Cardiac muscle cell (in vitro differentiated cells and primary cell): Measurements from ENCODE around the gene CD302. TPM values are rescaled to one million over a fixed set of nuclear protein-coding genes. Genes with fewer than 3 reads are reported as not detected.

ENCODE experiments used
- DNase-seq, 2 donors: peaks; one replicate each; pipeline versions ENCODE4 v3.0.0 to v3.0.0-alpha.2; 2010 to 2017; ENCODE audit warnings: low read depth in 1 of 2, low spot score in 1 of 2
- H3K27ac ChIP-seq: fragments of 200-600 bp; sonication (generic); 2 replicates; pipeline ENCODE4 v1.5.1; 2016
- H3K27me3 ChIP-seq: fragments of 200-600 bp; sonication (generic); 2 replicates; pipeline ENCODE4 v1.6.0; 2016; ENCODE audit warnings: control low read depth
- H3K36me3 ChIP-seq: fragments of 200-600 bp; sonication (generic); 2 replicates; pipeline ENCODE4 v1.5.1; 2016; ENCODE audit warnings: control low read depth
- H3K4me1 ChIP-seq: fragments of 200-600 bp; sonication (generic); 2 replicates; pipeline ENCODE4 v1.8.1; 2017; ENCODE audit warnings: low read depth, mild to moderate bottlenecking, mixed run types
- H3K4me3 ChIP-seq: fragments of 200-600 bp; sonication (generic); 2 replicates; pipeline ENCODE4 v1.5.1; 2016; ENCODE audit warnings: mild to moderate bottlenecking
- H3K9me3 ChIP-seq: fragments of 200-600 bp; sonication (generic); 2 replicates; pipeline ENCODE4 v1.5.1; 2017; ENCODE audit warnings: low read depth, mild to moderate bottlenecking, control low read depth
- polyA plus RNA-seq: library from polyadenylated mRNA; unstranded; fragments of >200 nt; fragmentation: Nextera tagmentation; extraction: Ambion mirVana; gene quantifications from 2 replicates; pipeline ENCODE4 v1.2.1, GENCODE V29; 2016
- total RNA-seq: library from RNA; depleted of rRNA; stranded (reverse); fragments of >200 nt; gene quantifications from 2 replicates; pipeline ENCODE4 v1.2.3, GENCODE V29; 2016
- TF ChIP-seq, protein P1 (sequence below): IDR thresholded peaks from 2 replicates; pipeline ENCODE4 v1.5.1; 2012; ENCODE audit warnings: low read depth, mild to moderate bottlenecking, low read length

CD302 gene
- total and polyA plus RNA-seq, 2 experiments from 2014 or later: 0.42 to 0.65 TPM

DNA sequence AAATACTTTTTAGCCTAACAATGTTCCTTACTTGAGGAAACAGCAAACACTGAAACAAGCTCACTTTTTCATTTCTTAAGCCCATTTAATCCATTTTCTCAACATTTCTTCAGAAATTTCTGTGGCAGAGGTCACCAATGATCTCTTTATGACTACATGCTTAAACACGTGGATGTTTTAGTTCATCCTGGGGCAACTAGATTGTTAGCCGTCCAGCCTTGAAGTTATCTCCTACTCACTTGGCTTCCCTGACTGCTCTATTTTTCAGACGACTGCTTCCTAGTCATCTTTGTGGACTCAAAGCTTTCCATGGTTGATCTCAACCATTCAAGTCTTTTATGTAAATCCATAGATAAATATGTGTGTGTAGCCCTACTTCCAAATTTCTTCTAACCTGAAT, 24.1 kb downstream of the CD302 start:
- Histone ChIP-seq H3K36me3 (peaks cover under 1% of the 10 kb centered on the region), H3K27me3 (no peaks in the 10 kb centered on the region), H3K4me3 (no peak overlapping the region), H3K4me1 (peaks cover 6% of the 10 kb centered on the region), H3K27ac (peak overlapping the region; percentile 79), H3K9me3 (no peaks in the 10 kb centered on the region)
- TF ChIP-seq, protein P1, sequence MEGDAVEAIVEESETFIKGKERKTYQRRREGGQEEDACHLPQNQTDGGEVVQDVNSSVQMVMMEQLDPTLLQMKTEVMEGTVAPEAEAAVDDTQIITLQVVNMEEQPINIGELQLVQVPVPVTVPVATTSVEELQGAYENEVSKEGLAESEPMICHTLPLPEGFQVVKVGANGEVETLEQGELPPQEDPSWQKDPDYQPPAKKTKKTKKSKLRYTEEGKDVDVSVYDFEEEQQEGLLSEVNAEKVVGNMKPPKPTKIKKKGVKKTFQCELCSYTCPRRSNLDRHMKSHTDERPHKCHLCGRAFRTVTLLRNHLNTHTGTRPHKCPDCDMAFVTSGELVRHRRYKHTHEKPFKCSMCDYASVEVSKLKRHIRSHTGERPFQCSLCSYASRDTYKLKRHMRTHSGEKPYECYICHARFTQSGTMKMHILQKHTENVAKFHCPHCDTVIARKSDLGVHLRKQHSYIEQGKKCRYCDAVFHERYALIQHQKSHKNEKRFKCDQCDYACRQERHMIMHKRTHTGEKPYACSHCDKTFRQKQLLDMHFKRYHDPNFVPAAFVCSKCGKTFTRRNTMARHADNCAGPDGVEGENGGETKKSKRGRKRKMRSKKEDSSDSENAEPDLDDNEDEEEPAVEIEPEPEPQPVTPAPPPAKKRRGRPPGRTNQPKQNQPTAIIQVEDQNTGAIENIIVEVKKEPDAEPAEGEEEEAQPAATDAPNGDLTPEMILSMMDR: no peak
- DNase-seq: peak in 1 of 2 donors; percentile 35

DNA sequence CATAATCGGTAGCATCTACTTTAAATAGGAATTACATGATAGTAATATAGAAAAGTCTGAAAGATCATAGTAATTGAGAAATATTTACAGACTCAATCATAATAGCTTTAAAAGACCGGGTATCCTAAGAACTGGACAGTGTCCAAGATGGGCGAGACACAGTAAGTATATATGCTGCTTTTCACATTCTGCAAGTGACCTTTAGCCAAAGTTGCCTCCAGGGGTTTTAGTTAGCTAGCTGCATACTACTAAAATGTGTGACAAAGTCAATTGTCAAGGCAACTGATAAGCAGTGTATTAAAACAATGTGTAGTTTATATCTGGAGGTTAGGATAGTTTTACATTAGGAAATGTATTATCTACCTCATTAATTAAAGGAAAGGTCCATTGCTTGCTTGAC, 24.6 kb downstream of the CD302 start:
- TF ChIP-seq, protein P1: no peak
- DNase-seq: peak in 1 of 2 donors; percentile 57
- H3K4me3 ChIP-seq: no peak overlapping the region
- peaks cover 5% of the 10 kb centered on the region for H3K36me3 ChIP-seq
- H3K27ac ChIP-seq: peak overlapping the region; percentile 79
- no peaks in the 10 kb centered on the region for H3K27me3 ChIP-seq
- H3K9me3 ChIP-seq: no peaks in the 10 kb centered on the region
- H3K4me1 ChIP-seq: peaks cover 6% of the 10 kb centered on the region

DNA sequence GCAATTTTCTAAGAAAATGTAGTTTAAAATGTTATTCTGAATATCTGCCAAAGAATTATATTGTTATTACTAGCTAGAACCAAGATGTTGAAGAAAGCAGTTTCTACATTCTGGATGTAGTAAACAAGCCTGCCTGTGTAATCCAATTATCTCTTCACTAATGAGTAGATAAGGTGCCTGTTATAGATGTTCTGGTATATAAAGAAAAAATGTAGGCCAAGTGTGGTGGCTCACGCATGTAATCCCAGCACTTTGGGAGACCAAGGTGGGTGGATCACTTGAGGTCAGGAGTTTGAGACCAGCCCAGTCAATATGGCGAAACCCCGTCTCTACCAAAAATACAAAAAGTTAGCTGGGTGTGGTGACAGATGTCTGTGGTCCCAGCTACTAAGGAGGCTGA, 28.9 kb downstream of the CD302 start:
- Histone ChIP-seq H3K4me1 (no peaks in the 10 kb centered on the region), H3K27ac (no peak overlapping the region), H3K27me3 (no peaks in the 10 kb centered on the region), H3K36me3 (peaks cover 25% of the 10 kb centered on the region), H3K9me3 (no peaks in the 10 kb centered on the region), H3K4me3 (no peak overlapping the region)
- TF ChIP-seq, protein P1: no peak
- DNase-seq: no peak

DNA sequence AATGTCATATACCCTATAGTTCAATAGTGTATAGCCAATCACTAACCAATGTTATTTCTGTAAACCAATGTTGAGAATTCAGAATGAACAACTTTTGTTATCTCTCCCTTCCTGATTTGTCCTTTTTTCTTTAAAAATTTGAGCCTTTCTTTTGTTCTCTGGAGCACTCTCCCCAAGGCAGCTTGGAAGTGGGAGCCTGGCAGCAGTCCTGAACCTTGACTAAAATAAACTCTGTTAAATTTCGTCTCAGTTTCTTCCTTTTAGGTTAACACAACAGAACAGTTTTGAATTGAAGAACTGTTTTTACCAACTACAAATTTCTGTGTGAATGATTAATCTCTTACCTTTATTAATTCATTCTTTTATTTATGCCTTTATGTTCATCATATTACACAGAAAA, 35.9 kb downstream of the CD302 start:
- Histone ChIP-seq H3K27me3 (no peaks in the 10 kb centered on the region), H3K4me3 (no peak overlapping the region), H3K27ac (no peak overlapping the region), H3K9me3 (no peaks in the 10 kb centered on the region), H3K4me1 (no peaks in the 10 kb centered on the region), H3K36me3 (peaks cover 74% of the 10 kb centered on the region)
- TF ChIP-seq, protein P1: no peak
- DNase-seq: no peak

DNA sequence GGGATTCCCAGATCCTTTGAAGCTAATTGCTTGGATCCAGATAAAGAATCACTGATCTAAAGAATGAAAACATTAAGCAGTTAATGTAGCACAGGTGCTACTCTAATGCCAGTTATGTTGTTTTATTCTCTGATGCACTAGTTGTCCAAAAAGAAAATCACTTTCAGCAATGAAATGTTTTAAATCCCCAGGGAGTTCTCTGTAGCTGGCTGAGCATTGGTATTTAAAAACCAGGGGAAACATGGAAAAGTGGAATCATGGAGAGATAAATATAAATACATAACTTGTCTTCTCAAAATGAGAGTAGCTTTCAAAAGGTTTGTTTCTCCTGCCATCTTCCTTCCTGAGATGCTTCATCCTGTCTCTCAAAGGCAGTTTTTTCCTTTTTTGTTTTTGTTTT, 37.7 kb downstream of the CD302 start:
- no peaks in the 10 kb centered on the region for H3K9me3 ChIP-seq
- H3K27ac ChIP-seq: no peak overlapping the region
- H3K4me3 ChIP-seq: no peak overlapping the region
- no peak for DNase-seq
- no peaks in the 10 kb centered on the region for H3K4me1 ChIP-seq
- TF ChIP-seq, protein P1: no peak
- H3K27me3 ChIP-seq: no peaks in the 10 kb centered on the region
- peaks cover 63% of the 10 kb centered on the region for H3K36me3 ChIP-seq

DNA sequence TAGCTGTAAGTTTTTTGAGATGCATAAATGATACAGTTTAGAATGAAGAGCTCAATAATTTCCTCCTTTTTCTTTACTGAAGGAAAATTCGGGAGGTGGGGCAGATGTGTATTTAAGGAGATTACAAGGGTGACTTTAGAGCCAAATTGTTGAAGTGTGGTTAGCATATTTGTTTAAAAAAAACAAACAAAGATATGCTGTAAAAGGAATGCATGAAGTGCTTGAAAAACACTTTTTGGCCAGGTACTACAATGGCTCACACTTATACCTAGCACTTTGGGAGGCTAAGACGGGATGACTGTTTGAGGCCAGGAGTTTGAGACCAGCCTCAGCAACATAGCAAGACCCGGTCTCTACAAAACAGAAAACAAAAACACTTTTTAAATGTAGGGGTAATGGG, 38.4 kb downstream of the CD302 start:
- no peak overlapping the region for H3K4me3 ChIP-seq
- no peaks in the 10 kb centered on the region for H3K4me1 ChIP-seq
- H3K9me3 ChIP-seq: no peaks in the 10 kb centered on the region
- H3K27ac ChIP-seq: no peak overlapping the region
- TF ChIP-seq, protein P1: no peak
- H3K27me3 ChIP-seq: no peaks in the 10 kb centered on the region
- peaks cover 62% of the 10 kb centered on the region for H3K36me3 ChIP-seq
- no peak for DNase-seq
